DOHH2 (cell line): Measurements from ENCODE around the gene ZCCHC12.

ENCODE experiments used
- H3F3A ChIP-seq: fragments of 200-600 bp; sonication (generic), shearing (Covaris generic); 2 replicates; pipeline ENCODE4 v1.6.0; 2016; ENCODE audit warnings: antibody characterized with exemption, mild to moderate bottlenecking; ENCODE audit not compliant: control insufficient read depth, insufficient read depth
- H3K27ac ChIP-seq: fragments of 200-600 bp; sonication (generic); 2 replicates; pipeline ENCODE4 v1.5.1; 2014; ENCODE audit warnings: low read depth, mild to moderate bottlenecking, low read length, moderate library complexity
- H3K27me3 ChIP-seq: fragments of 200-600 bp; sonication (generic); 2 replicates; pipeline ENCODE4 v1.6.1; 2014; ENCODE audit warnings: mild to moderate bottlenecking, low read length, mixed read lengths; ENCODE audit not compliant: control insufficient read depth
- H3K36me3 ChIP-seq: fragments of 200-600 bp; sonication (generic); 2 replicates; pipeline ENCODE4 v1.6.1; 2014; ENCODE audit warnings: mild to moderate bottlenecking, low read length, moderate library complexity, mixed read lengths; ENCODE audit not compliant: control insufficient read depth
- H3K4me1 ChIP-seq: fragments of 200-600 bp; sonication (generic); 2 replicates; pipeline ENCODE4 v1.6.1; 2014; ENCODE audit warnings: mild to moderate bottlenecking, low read length, mixed read lengths; ENCODE audit not compliant: control insufficient read depth
- H3K4me2 ChIP-seq: fragments of 200-600 bp; sonication (generic); 2 replicates; pipeline ENCODE4 v1.6.0; 2014; ENCODE audit warnings: mild to moderate bottlenecking, low read length, moderate library complexity
- H3K4me3 ChIP-seq: fragments of 200-600 bp; sonication (generic); 2 replicates; pipeline ENCODE4 v1.5.1; 2014; ENCODE audit warnings: mild to moderate bottlenecking, low read length, mixed read lengths
- H3K79me2 ChIP-seq: fragments of 200-600 bp; sonication (generic); 2 replicates; pipeline ENCODE4 v1.6.1; 2014; ENCODE audit warnings: mild to moderate bottlenecking, low read length, mixed read lengths; ENCODE audit not compliant: control insufficient read depth
- H3K9me2 ChIP-seq: fragments of 200-600 bp; sonication (generic); replicated peaks from 2 replicates; pipeline ENCODE4 v1.6.1; 2014; ENCODE audit warnings: mild to moderate bottlenecking, low read length, mixed read lengths; ENCODE audit not compliant: control insufficient read depth
- H3K9me3 ChIP-seq: fragments of 200-600 bp; sonication (generic); 2 replicates; pipeline ENCODE4 v1.6.1; 2014; ENCODE audit warnings: antibody characterized with exemption, low read length, mixed read lengths; ENCODE audit not compliant: control insufficient read depth, insufficient read depth
- H4K20me1 ChIP-seq: fragments of 200-600 bp; sonication (generic); 2 replicates; pipeline ENCODE4 v1.6.0; 2014; ENCODE audit warnings: low read depth, mild to moderate bottlenecking, antibody characterized with exemption, low read length, moderate library complexity; ENCODE audit not compliant: control insufficient read depth, insufficient read depth
- CTCF ChIP-seq: fragments of 200-600 bp; sonication (generic); IDR thresholded peaks from one replicate; pipeline ENCODE4 v1.5.1; 2014; ENCODE audit warnings: antibody characterized with exemption, mild to moderate bottlenecking, low read depth, low read length; ENCODE audit not compliant: poor library complexity, severe bottlenecking
- EZH2phosphoT487 ChIP-seq: fragments of 200-600 bp; sonication (generic); IDR thresholded peaks from 2 replicates; pipeline ENCODE4 v1.6.1; 2017; ENCODE audit warnings: borderline replicate concordance, mild to moderate bottlenecking, antibody characterized with exemption, low read length, moderate library complexity, mixed read lengths

ZCCHC12 gene

GRCh38 chrX:118867251-118867650 lies 43.6 kb downstream of the ZCCHC12 start:
- H3K9me3 ChIP-seq = no peaks in the 10 kb centered on the region
- H3K9me2 ChIP-seq = no peaks in the 10 kb centered on the region
- TF ChIP-seq CTCF (no peak), EZH2phosphoT487 (no peak)
- H3K4me1 ChIP-seq = no peaks in the 10 kb centered on the region
- H3K4me2 ChIP-seq = no peak overlapping the region
- H4K20me1 ChIP-seq = no peaks in the 10 kb centered on the region
- H3K36me3 ChIP-seq = no peaks in the 10 kb centered on the region
- H3K27ac ChIP-seq = no peak overlapping the region
- no peaks in the 10 kb centered on the region for H3F3A ChIP-seq
- H3K4me3 ChIP-seq = no peak overlapping the region
- no peaks in the 10 kb centered on the region for H3K27me3 ChIP-seq
- no peaks in the 10 kb centered on the region for H3K79me2 ChIP-seq

- Histone ChIP-seq H3K4me3 (no peak overlapping the region), H3K9me2 (no peaks in the 10 kb centered on the region), H4K20me1 (no peaks in the 10 kb centered on the region), H3K79me2 (no peaks in the 10 kb centered on the region), H3K9me3 (no peaks in the 10 kb centered on the region), H3K4me1 (no peaks in the 10 kb centered on the region), H3K4me2 (no peak overlapping the region), H3K36me3 (no peaks in the 10 kb centered on the region), H3K27ac (no peak overlapping the region), H3F3A (no peaks in the 10 kb centered on the region), H3K27me3 (no peaks in the 10 kb centered on the region)
- TF ChIP-seq CTCF = no peak
- TF ChIP-seq EZH2phosphoT487 = no peak
These were observed 48.5 kb downstream of the ZCCHC12 start for GRCh38 chrX:118872102-118872566.
